Right forelimb (tissue), 1 donor: ENCODE measurements around the gene PITPNC1.
"Not testable (repeated sequence)": the region's sequence is repeated elsewhere in the genome, so short reads cannot be mapped to it uniquely, and the experiment has no call there.

Experiments used
- DNase-seq: peaks from one replicate; pipeline ENCODE4 v3.0.0-alpha.2; 2018

PITPNC1 gene

GRCh38 chr17:67632141-67632540 lies 255.1 kb downstream of the PITPNC1 start:
- DNase-seq: no peak

- no peak for DNase-seq
Observed at GRCh38 chr17:67633751-67634211, 256.7 kb downstream of the PITPNC1 start.

GRCh38 chr17:67635681-67636080 lies 258.6 kb downstream of the PITPNC1 start:
- no peak for DNase-seq

- no peak for DNase-seq
Observed at GRCh38 chr17:67636312-67636711, 259.2 kb downstream of the PITPNC1 start.

GRCh38 chr17:67636834-67637520 lies 259.9 kb downstream of the PITPNC1 start:
- no peak for DNase-seq

- DNase-seq: no peak
Observed at GRCh38 chr17:67637901-67638641, 261.0 kb downstream of the PITPNC1 start.

- no peak for DNase-seq
Observed at GRCh38 chr17:67638871-67639270, 261.8 kb downstream of the PITPNC1 start.

GRCh38 chr17:67639555-67639954 lies 262.5 kb downstream of the PITPNC1 start:
- no peak for DNase-seq

GRCh38 chr17:67639979-67640378 lies 262.9 kb downstream of the PITPNC1 start:
- peak; percentile 50 for DNase-seq

- DNase-seq: no peak
Observed at GRCh38 chr17:67642488-67642887, 265.4 kb downstream of the PITPNC1 start.

- DNase-seq: no peak
Observed at GRCh38 chr17:67644061-67644460, 267.0 kb downstream of the PITPNC1 start.

GRCh38 chr17:67645195-67645594 lies 268.1 kb downstream of the PITPNC1 start:
- not testable (repeated sequence) for DNase-seq

GRCh38 chr17:67646472-67646871 lies 269.4 kb downstream of the PITPNC1 start:
- DNase-seq: no peak

- DNase-seq: no peak
Observed at GRCh38 chr17:67647482-67647881, 270.4 kb downstream of the PITPNC1 start.

- no peak for DNase-seq
Observed at GRCh38 chr17:67648032-67648905, 271.2 kb downstream of the PITPNC1 start.

GRCh38 chr17:67648906-67649295 lies 271.8 kb downstream of the PITPNC1 start:
- DNase-seq: not testable (repeated sequence)

- DNase-seq: no peak
Observed at GRCh38 chr17:67649891-67650290, 272.8 kb downstream of the PITPNC1 start.

- DNase-seq: not testable (repeated sequence)
Observed at GRCh38 chr17:67651218-67651579, 274.1 kb downstream of the PITPNC1 start.

- no peak for DNase-seq
Observed at GRCh38 chr17:67652433-67652832, 275.4 kb downstream of the PITPNC1 start.

- no peak for DNase-seq
Observed at GRCh38 chr17:67655478-67656148, 278.5 kb downstream of the PITPNC1 start.

- DNase-seq: no peak
Observed at GRCh38 chr17:67656494-67657203, 279.6 kb downstream of the PITPNC1 start.

GRCh38 chr17:67657596-67657995 lies 280.5 kb downstream of the PITPNC1 start:
- no peak for DNase-seq
